ENCODE data around the gene DHRSX. TPM values are rescaled to one million over a fixed set of nuclear protein-coding genes. Genes with fewer than 3 reads are reported as not detected.

The DHRSX gene
- total and polyA plus RNA-seq, 9 of the 15 experiments (the other 6 are each of a cell fraction or from before 2014, with no cell fraction given): 0.59 to 11.0 (median 6.2) TPM

GRCh38 chrX:2502668-2503519, 2.1 kb upstream of the DHRSX start (continued):
- no peak for TF ChIP-seq POLR2G (IDR thresholded peaks at IDR 0.05; ENCODE audit: low read depth, low read length)
- TF ChIP-seq, protein P1, sequence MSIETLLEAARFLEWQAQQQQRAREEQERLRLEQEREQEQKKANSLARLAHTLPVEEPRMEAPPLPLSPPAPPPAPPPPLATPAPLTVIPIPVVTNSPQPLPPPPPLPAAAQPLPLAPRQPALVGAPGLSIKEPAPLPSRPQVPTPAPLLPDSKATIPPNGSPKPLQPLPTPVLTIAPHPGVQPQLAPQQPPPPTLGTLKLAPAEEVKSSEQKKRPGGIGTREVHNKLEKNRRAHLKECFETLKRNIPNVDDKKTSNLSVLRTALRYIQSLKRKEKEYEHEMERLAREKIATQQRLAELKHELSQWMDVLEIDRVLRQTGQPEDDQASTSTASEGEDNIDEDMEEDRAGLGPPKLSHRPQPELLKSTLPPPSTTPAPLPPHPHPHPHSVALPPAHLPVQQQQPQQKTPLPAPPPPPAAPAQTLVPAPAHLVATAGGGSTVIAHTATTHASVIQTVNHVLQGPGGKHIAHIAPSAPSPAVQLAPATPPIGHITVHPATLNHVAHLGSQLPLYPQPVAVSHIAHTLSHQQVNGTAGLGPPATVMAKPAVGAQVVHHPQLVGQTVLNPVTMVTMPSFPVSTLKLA (conservative IDR thresholded peaks at IDR 0.05): no peak
- TF ChIP-seq MEF2D (tag; conservative IDR thresholded peaks at IDR 0.05; ENCODE audit: low read depth): peak; percentile 94
- no peak for TF ChIP-seq CCNT2 (IDR thresholded peaks at IDR 0.05; ENCODE audit: borderline replicate concordance, extremely low read depth, insufficient read length, low read depth, low read length)
- TF ChIP-seq KDM4B (IDR thresholded peaks at IDR 0.05; ENCODE audit: borderline replicate concordance in 2 of 2, low read depth in 1 of 2): no peak
- TF ChIP-seq, protein P2, sequence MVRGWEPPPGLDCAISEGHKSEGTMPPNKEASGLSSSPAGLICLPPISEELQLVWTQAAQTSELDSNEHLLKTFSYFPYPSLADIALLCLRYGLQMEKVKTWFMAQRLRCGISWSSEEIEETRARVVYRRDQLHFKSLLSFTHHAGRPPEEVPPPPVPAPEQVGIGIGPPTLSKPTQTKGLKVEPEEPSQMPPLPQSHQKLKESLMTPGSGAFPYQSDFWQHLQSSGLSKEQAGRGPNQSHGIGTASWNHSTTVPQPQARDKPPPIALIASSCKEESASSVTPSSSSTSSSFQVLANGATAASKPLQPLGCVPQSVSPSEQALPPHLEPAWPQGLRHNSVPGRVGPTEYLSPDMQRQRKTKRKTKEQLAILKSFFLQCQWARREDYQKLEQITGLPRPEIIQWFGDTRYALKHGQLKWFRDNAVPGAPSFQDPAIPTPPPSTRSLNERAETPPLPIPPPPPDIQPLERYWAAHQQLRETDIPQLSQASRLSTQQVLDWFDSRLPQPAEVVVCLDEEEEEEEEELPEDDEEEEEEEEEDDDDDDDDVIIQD (CRISPR knock-in tag; IDR thresholded peaks at IDR 0.05): peak; percentile 84; the same call in 1 of the 2 replicates
- peak; percentile 97 for TF ChIP-seq ZNF583 (CRISPR knock-in tag; IDR thresholded peaks at IDR 0.05)
- peak; percentile 92 for TF ChIP-seq ZNF41 (CRISPR knock-in tag; conservative IDR thresholded peaks at IDR 0.05)
- TF ChIP-seq RHOXF2B (CRISPR knock-in tag; conservative IDR thresholded peaks at IDR 0.05): no peak
- no peak for TF ChIP-seq ZNF717 (CRISPR knock-in tag; IDR thresholded peaks at IDR 0.05)
- no peak for TF ChIP-seq COPS2 (conservative IDR thresholded peaks at IDR 0.05)
- peak; percentile 91 for TF ChIP-seq PTTG1 (tag; IDR thresholded peaks at IDR 0.05; ENCODE audit: low read depth)
- no peak for TF ChIP-seq POLR2AphosphoS5 (IDR thresholded peaks at IDR 0.05; ENCODE audit: control insufficient read depth, insufficient read depth, low read depth, low read length)
- peak; percentile 93 for TF ChIP-seq PYGO2 (tag; IDR thresholded peaks at IDR 0.05)
- TF ChIP-seq, protein P3, sequence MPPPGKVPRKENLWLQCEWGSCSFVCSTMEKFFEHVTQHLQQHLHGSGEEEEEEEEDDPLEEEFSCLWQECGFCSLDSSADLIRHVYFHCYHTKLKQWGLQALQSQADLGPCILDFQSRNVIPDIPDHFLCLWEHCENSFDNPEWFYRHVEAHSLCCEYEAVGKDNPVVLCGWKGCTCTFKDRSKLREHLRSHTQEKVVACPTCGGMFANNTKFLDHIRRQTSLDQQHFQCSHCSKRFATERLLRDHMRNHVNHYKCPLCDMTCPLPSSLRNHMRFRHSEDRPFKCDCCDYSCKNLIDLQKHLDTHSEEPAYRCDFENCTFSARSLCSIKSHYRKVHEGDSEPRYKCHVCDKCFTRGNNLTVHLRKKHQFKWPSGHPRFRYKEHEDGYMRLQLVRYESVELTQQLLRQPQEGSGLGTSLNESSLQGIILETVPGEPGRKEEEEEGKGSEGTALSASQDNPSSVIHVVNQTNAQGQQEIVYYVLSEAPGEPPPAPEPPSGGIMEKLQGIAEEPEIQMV (tag; conservative IDR thresholded peaks at IDR 0.05; ENCODE audit: low read depth): peak; percentile 88
- TF ChIP-seq CAMTA2 (CRISPR knock-in tag; conservative IDR thresholded peaks at IDR 0.05): no peak
- no peak for TF ChIP-seq POU5F1 (IDR thresholded peaks at IDR 0.05; ENCODE audit: borderline replicate concordance, low read depth, low read length, partially characterized antibody)
- TF ChIP-seq EHMT2 (IDR thresholded peaks at IDR 0.05): no peak
- no peak for TF ChIP-seq ZNF655 (CRISPR knock-in tag; IDR thresholded peaks at IDR 0.05)
